ENCODE data around the gene PTPN3.

PTPN3 gene

GRCh38 chr9:109451311-109452025 is 46.6 kb downstream of the PTPN3 start:
- DNase-seq, result no peak

GRCh38 chr9:109450346-109450745 is 47.8 kb downstream of the PTPN3 start:
- DNase-seq, result no peak

GRCh38 chr9:109449036-109449798 is 48.9 kb downstream of the PTPN3 start:
- no peak for DNase-seq

GRCh38 chr9:109448223-109448622 is 49.9 kb downstream of the PTPN3 start:
- DNase-seq, result no peak

- no peak for DNase-seq
Observed at GRCh38 chr9:109447329-109448076, 50.6 kb downstream of the PTPN3 start.

GRCh38 chr9:109444771-109445320 is 53.3 kb downstream of the PTPN3 start:
- DNase-seq, result no peak

DNA sequence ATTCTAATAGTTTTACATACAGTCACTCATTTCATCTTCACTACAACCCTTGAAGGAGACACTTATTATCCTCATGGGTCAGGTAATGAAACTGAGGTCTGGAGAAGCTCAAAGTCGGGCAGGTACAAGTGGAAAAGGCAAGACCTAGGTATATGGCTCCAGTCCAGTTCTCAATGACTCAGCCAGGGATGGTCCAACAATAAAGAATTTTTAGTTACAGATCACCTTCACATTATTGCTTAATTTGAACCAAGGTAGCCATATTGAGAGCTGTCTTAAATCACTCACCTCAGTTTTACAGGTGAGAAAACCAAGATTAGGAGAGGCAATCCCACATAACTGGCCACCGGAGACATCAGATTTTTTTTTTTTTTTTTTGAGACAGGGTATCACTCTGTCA is 55.4 kb downstream of the PTPN3 start:
- no peak for DNase-seq

GRCh38 chr9:109441296-109441695 is 56.8 kb downstream of the PTPN3 start:
- DNase-seq, result no peak

DNA sequence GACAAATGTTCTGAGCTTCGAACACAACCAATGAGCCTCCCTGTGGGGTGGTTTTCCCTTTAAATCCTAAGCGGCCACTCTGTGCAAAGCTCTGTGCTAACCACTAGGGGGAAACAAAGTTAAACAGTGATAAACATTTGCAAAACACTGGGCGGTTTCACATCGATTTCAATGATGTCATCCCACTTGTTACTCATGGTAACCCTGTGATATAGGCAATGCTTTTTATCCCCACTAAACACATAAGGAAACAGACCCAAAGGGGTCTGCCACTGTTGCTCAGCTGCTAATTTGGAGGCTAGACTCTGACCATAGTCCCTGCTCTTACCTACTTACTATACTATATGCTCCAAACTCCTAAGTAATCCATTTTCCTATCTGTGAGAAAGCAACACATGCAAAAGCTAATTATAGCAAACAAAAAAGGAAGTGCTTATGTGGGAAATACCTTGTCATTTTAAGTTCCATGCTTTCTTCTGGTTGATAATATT is 57.3 kb downstream of the PTPN3 start:
- peak; percentile 66 for DNase-seq

GRCh38 chr9:109440117-109440515 is 58.0 kb downstream of the PTPN3 start:
- no peak for DNase-seq

DNA sequence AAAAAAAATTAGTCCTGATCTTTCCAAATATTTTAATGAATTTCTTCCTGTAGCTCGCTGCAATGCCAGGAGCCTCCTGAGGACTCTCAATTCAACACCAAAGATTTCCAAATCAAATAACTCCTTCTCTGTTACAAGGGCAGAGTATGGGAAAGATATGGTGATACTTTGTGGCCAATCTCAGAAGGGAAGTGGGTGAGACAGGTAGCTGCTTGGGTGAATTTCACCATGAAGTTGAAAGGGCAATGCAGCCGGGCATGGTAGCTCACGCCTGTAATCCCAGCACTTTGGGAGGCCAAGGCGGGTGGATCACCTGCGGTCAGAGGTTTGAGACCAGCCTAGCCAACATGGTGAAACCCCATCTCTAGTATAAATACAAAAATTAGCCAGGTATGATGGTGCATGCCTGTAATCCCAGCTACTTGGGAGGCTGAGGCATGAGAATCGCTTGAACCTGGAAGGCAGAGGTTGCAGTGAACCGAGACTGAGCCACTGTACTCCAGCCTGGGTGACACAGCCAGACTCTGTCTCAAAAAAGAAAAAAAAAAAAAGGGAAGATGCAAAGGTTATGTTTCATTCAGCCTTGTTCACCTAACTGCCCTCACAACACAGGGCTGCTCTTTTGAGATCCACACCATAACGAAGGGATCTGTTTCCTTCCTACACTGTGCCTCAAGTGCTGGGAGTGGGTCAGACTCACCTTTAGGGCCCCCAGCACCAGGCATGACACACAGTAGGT is 58.6 kb downstream of the PTPN3 start:
- no peak for DNase-seq

DNA sequence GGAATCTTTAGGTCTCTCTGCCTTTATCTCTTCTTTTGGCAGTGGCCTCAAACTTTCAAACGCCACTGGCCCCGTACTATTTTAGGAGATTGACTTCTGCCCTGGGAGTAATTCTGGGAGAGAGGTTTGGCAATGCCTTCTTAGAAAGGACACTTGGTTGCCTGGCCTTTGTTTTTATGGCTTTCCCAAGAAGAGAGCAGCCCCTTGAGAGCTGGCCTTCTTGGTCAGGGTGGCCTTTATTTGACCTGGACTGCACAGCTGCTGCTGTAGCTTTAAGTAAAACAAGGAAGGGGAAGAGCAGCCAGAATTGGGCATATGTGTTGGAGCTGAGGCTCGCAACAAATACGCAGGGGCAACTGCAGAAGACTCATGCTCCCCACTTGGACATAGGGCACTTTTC is 60.8 kb downstream of the PTPN3 start:
- no peak for DNase-seq

DNA sequence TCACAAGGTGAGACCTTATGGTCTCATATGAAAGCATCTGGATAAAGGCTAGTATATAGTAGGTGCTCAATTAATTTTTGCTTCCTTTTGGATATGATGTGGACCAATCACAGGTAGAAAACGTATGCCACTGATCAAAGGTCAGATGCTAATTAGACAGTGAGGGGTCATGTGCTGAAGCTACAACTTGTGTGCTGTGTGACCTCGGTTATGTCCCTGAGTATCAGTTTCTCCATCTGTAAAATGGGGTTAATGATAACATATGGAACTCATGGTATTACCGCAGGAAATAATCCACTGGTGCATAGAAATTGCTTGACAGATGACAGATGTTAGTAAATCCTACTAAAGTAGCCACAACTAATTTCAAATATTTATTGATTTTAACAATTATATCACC is 62.0 kb downstream of the PTPN3 start:
- no peak for DNase-seq

DNA sequence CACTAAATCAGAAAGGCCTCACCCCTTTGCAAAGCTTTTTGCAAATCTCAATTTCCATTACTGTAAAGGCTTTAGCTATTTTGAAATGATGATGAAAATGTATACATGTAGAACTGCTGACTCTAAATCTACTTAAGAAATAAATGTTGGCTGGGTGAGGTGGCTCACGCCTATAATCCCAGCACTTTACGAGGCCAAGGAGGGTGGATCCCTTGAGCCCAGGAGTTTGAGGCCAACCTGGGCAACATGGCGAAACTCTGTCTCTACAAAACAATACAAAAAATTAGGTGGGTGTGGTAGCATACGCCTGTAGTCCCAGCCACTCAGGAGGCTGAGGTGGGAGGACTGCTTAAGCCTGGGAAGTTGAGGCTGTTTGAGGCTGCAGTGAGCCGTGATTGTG is 64.6 kb downstream of the PTPN3 start:
- no peak for DNase-seq

- no peak for DNase-seq
Observed at GRCh38 chr9:109430231-109430630, 67.9 kb downstream of the PTPN3 start.

DNA sequence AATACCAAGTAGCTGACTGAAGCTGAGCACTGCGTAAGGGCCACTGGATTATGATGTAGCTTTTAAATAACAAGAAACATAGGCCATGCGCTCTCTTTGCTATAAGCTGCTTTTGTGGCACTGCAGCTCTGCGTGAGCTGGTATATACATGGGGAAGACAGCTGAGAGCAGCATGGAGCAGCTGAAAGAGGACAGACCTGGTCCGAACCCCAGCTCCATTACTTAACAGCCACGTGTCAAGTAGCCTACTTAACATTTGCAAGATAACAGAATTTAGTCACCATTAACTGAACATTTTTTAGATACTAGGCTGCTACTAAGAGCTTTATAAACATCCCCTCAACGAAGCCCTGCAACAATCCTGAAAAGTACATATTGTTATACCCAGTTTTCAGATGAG is 69.3 kb downstream of the PTPN3 start:
- DNase-seq, result no peak

GRCh38 chr9:109427886-109428285 is 70.2 kb downstream of the PTPN3 start:
- DNase-seq, result no peak

- no peak for DNase-seq
Observed at GRCh38 chr9:109426626-109427402, 71.3 kb downstream of the PTPN3 start.

GRCh38 chr9:109424618-109425017 is 73.5 kb downstream of the PTPN3 start:
- no peak for DNase-seq

- DNase-seq, result no peak
Observed at GRCh38 chr9:109423877-109424276, 74.2 kb downstream of the PTPN3 start.

DNA sequence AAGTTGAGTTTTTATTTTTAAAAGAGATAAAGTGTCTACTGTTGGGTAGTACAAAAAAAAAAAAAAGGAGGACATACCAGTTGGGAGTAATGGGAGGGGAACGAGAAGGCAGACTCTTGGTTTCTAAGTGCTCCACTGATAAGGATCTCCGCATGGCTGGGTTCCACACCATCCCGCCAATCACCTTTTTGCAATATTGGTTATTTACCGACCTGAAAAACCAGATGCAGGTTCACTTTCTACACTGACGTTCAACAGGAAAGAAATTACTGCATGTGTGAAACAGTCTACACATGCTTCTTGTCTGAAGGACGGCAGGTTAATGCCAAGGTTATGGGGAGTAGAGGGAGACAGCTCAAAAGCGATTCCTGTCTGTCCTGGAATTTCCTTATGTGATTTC is 75.5 kb downstream of the PTPN3 start:
- no peak for DNase-seq

Measured in SIG-M5 (cell line).